Esophagus squamous epithelium (tissue), 4 donors: ENCODE measurements around the gene POP7.

Source experiments
- CTCF ChIP-seq, 6 experiments: fragments of 450-650 bp in 4 of 6; fragments of 200-600 bp in 2 of 6; sonication (generic) in 2 of 6; IDR thresholded peaks; one replicate each; pipeline ENCODE4 v1.5.1; 2016 to 2019; ENCODE audit warnings: antibody characterized with exemption in 6 of 6, mild to moderate bottlenecking in 4 of 6, moderate library complexity in 4 of 6
- POLR2A ChIP-seq, 4 donors: fragments of 450-650 bp; IDR thresholded peaks; one replicate each; pipeline ENCODE4 v1.6.1; 2017; ENCODE audit warnings: antibody characterized with exemption in 4 of 4, mild to moderate bottlenecking in 4 of 4, moderate library complexity in 3 of 4

GRCh38 chr7:100710452-100710851 lies 4.5 kb downstream of the POP7 start:
- no peak for TF ChIP-seq CTCF (IDR thresholded peaks at IDR 0.05)
- TF ChIP-seq POLR2A (IDR thresholded peaks at IDR 0.05): no peak
